ENCODE results near the gene BCCIP.

Gene BCCIP

DNA sequence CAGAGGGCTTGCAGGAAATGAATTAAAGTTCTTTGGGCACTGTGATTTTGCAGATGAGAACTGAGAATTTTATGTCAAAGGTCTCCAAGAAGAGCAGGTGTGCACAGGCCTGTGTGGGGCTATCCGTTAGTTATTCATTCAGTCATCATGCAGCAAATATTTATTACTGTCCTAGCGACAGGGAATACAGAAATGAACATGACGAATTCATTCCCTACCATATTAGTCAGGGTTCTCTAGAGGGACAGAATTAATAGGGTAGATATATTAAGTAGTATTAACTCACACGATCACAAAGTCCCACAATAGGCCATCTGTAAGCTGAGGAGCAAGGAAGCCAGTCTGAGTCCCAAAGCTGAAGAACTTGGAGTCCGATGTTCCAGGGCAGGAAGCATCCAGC is 44.8 kb upstream of the BCCIP start:
- DNase-seq (ENCODE audit: low read depth, low spot score), result no peak
- CTCF ChIA-PET, result no interaction called here
- no peak overlapping the region for H3K4me3 ChIP-seq (ENCODE audit: low read depth, low read length)
- POLR2A ChIA-PET, result no interaction called here
- TF ChIP-seq, protein P1, sequence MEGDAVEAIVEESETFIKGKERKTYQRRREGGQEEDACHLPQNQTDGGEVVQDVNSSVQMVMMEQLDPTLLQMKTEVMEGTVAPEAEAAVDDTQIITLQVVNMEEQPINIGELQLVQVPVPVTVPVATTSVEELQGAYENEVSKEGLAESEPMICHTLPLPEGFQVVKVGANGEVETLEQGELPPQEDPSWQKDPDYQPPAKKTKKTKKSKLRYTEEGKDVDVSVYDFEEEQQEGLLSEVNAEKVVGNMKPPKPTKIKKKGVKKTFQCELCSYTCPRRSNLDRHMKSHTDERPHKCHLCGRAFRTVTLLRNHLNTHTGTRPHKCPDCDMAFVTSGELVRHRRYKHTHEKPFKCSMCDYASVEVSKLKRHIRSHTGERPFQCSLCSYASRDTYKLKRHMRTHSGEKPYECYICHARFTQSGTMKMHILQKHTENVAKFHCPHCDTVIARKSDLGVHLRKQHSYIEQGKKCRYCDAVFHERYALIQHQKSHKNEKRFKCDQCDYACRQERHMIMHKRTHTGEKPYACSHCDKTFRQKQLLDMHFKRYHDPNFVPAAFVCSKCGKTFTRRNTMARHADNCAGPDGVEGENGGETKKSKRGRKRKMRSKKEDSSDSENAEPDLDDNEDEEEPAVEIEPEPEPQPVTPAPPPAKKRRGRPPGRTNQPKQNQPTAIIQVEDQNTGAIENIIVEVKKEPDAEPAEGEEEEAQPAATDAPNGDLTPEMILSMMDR (IDR thresholded peaks at IDR 0.05; ENCODE audit: insufficient read depth, low read length, missing control alignments), result no peak

DNA sequence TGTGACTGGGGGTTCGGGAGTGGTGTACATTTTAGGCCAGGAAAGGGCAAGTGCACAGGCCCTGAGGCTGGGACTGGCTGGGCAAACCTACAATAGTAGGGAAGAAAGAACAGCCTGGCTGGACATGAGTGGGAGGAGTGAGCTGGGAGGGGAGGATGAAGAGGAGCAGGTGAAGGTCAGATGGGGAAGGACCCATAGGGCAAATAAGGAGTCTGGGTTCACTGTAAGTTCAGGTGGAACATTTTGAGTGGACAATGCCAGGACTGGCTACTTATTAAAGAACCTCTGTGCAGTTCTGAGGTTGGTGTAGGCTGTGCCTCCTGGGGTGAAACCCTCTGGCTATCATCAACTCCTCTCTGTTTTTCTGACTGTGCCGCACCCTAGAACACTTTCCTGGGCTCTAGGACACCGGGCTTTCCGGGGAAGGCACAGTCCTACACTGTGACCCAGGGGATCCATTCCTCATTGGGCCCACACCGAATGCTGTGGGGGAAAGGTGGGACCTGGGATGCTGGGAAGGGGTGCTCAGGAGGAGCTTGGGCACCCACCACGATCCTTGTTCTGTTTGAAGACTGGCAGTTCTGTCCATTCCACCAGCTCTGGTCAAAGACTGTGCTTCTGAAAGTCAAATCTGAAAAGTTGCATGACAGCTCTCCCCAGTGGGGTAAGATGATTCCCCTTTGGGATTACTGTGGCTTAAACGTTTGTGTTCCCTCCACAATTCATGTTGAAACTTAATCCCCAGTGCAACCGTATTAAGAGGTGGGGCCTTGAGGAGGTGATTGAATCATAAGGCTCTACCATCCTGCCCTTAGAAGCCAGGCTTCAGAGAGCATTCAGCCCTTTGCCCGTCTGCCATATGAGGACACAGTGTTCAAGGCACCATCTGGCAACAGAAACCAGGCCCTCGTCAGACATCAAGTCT is 43.7 kb upstream of the BCCIP start:
- no peak for DNase-seq (ENCODE audit: low read depth, low spot score)
- ChIA-PET POLR2A (no interaction called here), CTCF (no interaction called here)
- H3K4me3 ChIP-seq (ENCODE audit: low read depth, low read length), result no peak overlapping the region
- TF ChIP-seq, protein P1 (IDR thresholded peaks at IDR 0.05; ENCODE audit: insufficient read depth, low read length, missing control alignments), result no peak

DNA sequence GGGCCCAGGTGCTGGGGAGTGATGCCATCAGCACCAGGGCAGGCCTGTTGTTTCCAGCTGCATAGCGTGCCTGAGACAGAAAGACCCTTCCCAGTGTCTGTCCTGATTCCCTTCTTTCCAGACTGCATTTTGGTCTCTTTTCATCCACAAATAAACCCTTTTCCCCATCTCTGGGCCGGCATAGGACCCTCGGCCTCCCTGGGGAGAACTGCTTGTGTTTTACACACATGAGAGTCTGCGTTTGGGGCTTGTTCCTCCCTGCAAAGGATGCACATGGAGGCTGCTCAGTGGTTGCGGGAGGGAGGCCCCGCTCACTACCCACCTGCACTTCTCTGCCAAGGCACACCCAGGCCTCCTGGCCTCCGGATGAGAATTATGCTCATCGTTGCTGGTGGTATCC is 42.0 kb upstream of the BCCIP start:
- CTCF ChIA-PET, result interaction anchor here (1.1 kb wide), 1 partner anchor 9 kb away, joined by 3 read pairs; no protein-coding TSS in a partner anchor
- POLR2A ChIA-PET, result no interaction called here
- TF ChIP-seq, protein P1 (IDR thresholded peaks at IDR 0.05; ENCODE audit: insufficient read depth, low read length, missing control alignments), result no peak
- H3K4me3 ChIP-seq (ENCODE audit: low read depth, low read length), result no peak overlapping the region
- DNase-seq (ENCODE audit: low read depth, low spot score), result no peak

DNA sequence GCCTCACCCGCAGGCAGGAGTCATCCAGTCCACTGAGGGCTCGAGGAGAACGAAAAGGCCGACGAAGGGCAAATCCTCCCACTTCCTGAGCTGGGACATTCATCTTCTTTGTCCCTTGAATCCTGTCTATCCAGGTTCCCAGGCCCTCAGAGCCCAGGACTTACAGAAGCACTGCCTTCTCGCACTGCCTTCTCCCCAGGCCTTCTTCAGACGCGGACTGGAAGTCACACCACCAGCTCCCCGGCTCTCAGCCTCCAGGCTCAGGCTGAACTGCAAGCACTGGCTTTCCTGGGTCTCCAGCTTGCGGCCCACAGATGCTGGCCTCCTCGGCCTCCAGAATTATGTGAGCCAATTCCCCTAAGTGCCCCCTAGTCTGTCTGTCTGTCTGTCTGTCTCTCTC is 41.3 kb upstream of the BCCIP start:
- CTCF ChIA-PET, result no interaction called here
- TF ChIP-seq, protein P1 (IDR thresholded peaks at IDR 0.05; ENCODE audit: insufficient read depth, low read length, missing control alignments), result no peak
- DNase-seq (ENCODE audit: low read depth, low spot score), result no peak
- H3K4me3 ChIP-seq (ENCODE audit: low read depth, low read length), result no peak overlapping the region
- POLR2A ChIA-PET, result interaction anchor here (0.8 kb wide), 1 partner anchor 11 kb away, joined by 3 read pairs; no protein-coding TSS in a partner anchor

DNA sequence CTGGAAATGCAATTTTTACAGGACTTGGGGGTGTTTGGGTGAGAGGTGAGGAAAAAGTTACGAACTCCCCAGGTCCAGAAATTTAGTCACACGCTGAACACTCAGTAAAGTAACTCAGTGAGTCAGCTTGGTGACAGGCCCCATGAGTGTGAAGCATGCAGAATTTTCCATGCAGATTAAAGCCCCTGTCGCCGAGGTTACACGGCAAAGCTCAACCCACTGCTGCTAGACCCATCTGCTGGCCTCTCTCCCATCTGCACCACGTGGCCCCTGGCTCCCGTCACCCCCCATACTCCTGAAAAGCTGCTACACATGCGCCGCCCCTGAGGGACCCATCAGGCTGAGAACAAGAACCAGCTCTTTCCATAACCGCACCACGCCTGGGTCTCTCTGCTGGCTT is 40.7 kb upstream of the BCCIP start:
- DNase-seq (ENCODE audit: low read depth, low spot score), result peak; percentile 2
- CTCF ChIA-PET, result interaction anchor here (1.5 kb wide), 1 partner anchor 11 kb away, joined by 5 read pairs; no protein-coding TSS in a partner anchor

DNA sequence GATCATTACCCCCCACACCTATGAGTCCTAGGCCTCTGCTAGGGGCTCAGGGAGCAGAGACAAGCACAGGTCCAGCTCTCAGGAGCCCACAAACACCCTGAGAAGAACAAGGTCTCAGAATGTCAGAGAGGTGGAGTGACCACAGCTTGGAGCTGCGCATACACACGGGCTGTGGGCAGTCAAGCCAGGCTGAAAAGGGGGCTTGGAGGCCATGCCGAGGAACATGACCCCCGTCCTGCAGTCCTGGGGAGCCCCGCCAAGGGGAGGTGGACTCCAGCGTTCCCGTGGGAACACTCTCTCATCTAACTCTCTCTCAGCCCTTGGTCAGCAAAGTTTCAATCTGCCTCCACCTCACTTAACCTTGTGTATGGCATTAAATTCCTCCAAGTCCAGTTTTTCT is 39.9 kb upstream of the BCCIP start:
- POLR2A ChIA-PET, result interaction anchor here (0.6 kb wide), 1 partner anchor 9 kb away, joined by 5 read pairs; no protein-coding TSS in a partner anchor
- H3K4me3 ChIP-seq (ENCODE audit: low read depth, low read length), result no peak overlapping the region
- no peak for DNase-seq (ENCODE audit: low read depth, low spot score)
- TF ChIP-seq, protein P1 (IDR thresholded peaks at IDR 0.05; ENCODE audit: insufficient read depth, low read length, missing control alignments), result no peak
- CTCF ChIA-PET, result interaction anchor here (0.7 to 1.5 kb wide), 3 partner anchors 9 to 12 kb away, joined by 3 to 5 read pairs (median 3); no protein-coding TSS in a partner anchor

More for the DNA sequence above, 40.7 kb upstream of the BCCIP start:
- TF ChIP-seq, protein P1 (IDR thresholded peaks at IDR 0.05; ENCODE audit: insufficient read depth, low read length, missing control alignments), result no peak
- no peak overlapping the region for H3K4me3 ChIP-seq (ENCODE audit: low read depth, low read length)
- POLR2A ChIA-PET, result interaction anchor here (0.8 kb wide), 1 partner anchor 11 kb away, joined by 3 read pairs; no protein-coding TSS in a partner anchor
